ENCODE data around the gene LLPH.
A peak's percentile ranks its signal among the peaks of the same experiment; 100 is the strongest.

LLPH gene

GRCh38 chr12:66127650-66128049, 2.9 kb downstream of the LLPH start:
- ATAC-seq (ENCODE audit: low read depth): no peak
- no peak for TF ChIP-seq CTCF (IDR thresholded peaks at IDR 0.05; ENCODE audit: poor library complexity, severe bottlenecking)
- peaks cover 65% of the 10 kb centered on the region for H3K36me3 ChIP-seq (ENCODE audit: low read depth)

GRCh38 chr12:66120477-66120876, 10.1 kb downstream of the LLPH start:
- Histone ChIP-seq H3K27ac (ENCODE audit: poor library complexity, severe bottlenecking) (no peak overlapping the region), H3K4me3 (ENCODE audit: severe bottlenecking) (no peak overlapping the region), H3K36me3 (ENCODE audit: low read depth) (peaks cover 35% of the 10 kb centered on the region), H3K4me1 (ENCODE audit: insufficient read depth, poor library complexity, severe bottlenecking) (no peaks in the 10 kb centered on the region), H3K9me3 (ENCODE audit: severe bottlenecking) (no peaks in the 10 kb centered on the region), H3K27me3 (ENCODE audit: insufficient read depth, poor library complexity, severe bottlenecking) (no peaks in the 10 kb centered on the region)
- TF ChIP-seq CTCF (IDR thresholded peaks at IDR 0.05; ENCODE audit: poor library complexity, severe bottlenecking): peak; percentile 35
- no peak for ATAC-seq (ENCODE audit: low read depth)
- no peak for DNase-seq (ENCODE audit: low spot score)

More at GRCh38 chr12:66127650-66128049, 2.9 kb downstream of the LLPH start:
- peaks cover 18% of the 10 kb centered on the region for H3K4me1 ChIP-seq (ENCODE audit: insufficient read depth, poor library complexity, severe bottlenecking)
- H3K4me3 ChIP-seq (ENCODE audit: severe bottlenecking): no peak overlapping the region
- no peak for DNase-seq (ENCODE audit: low spot score)
- no peak overlapping the region for H3K27ac ChIP-seq (ENCODE audit: poor library complexity, severe bottlenecking)
- H3K27me3 ChIP-seq (ENCODE audit: insufficient read depth, poor library complexity, severe bottlenecking): no peaks in the 10 kb centered on the region
- H3K9me3 ChIP-seq (ENCODE audit: severe bottlenecking): no peaks in the 10 kb centered on the region

- H3K27me3 ChIP-seq (ENCODE audit: insufficient read depth, poor library complexity, severe bottlenecking): no peaks in the 10 kb centered on the region
- H3K27ac ChIP-seq (ENCODE audit: poor library complexity, severe bottlenecking): no peak overlapping the region
- DNase-seq (ENCODE audit: low spot score): no peak
- no peak for TF ChIP-seq CTCF (IDR thresholded peaks at IDR 0.05; ENCODE audit: poor library complexity, severe bottlenecking)
- no peaks in the 10 kb centered on the region for H3K9me3 ChIP-seq (ENCODE audit: severe bottlenecking)
- no peak overlapping the region for H3K4me3 ChIP-seq (ENCODE audit: severe bottlenecking)
- no peaks in the 10 kb centered on the region for H3K4me1 ChIP-seq (ENCODE audit: insufficient read depth, poor library complexity, severe bottlenecking)
- no peak for ATAC-seq (ENCODE audit: low read depth)
- peaks cover 29% of the 10 kb centered on the region for H3K36me3 ChIP-seq (ENCODE audit: low read depth)
Observed at GRCh38 chr12:66119870-66120241, 10.7 kb downstream of the LLPH start.

- ATAC-seq (ENCODE audit: low read depth) (no peak), DNase-seq (ENCODE audit: low spot score) (no peak)
- Histone ChIP-seq H3K4me1 (ENCODE audit: insufficient read depth, poor library complexity, severe bottlenecking) (no peaks in the 10 kb centered on the region), H3K27ac (ENCODE audit: poor library complexity, severe bottlenecking) (no peak overlapping the region), H3K4me3 (ENCODE audit: severe bottlenecking) (no peak overlapping the region), H3K27me3 (ENCODE audit: insufficient read depth, poor library complexity, severe bottlenecking) (no peaks in the 10 kb centered on the region), H3K9me3 (ENCODE audit: severe bottlenecking) (no peaks in the 10 kb centered on the region), H3K36me3 (ENCODE audit: low read depth) (peaks cover 24% of the 10 kb centered on the region)
- TF ChIP-seq CTCF (IDR thresholded peaks at IDR 0.05; ENCODE audit: poor library complexity, severe bottlenecking): no peak
Observed at GRCh38 chr12:66119229-66119869, 11.2 kb downstream of the LLPH start.

GRCh38 chr12:66118240-66118891, 12.2 kb downstream of the LLPH start:
- H3K27ac ChIP-seq (ENCODE audit: poor library complexity, severe bottlenecking): no peak overlapping the region
- no peaks in the 10 kb centered on the region for H3K27me3 ChIP-seq (ENCODE audit: insufficient read depth, poor library complexity, severe bottlenecking)
- no peaks in the 10 kb centered on the region for H3K4me1 ChIP-seq (ENCODE audit: insufficient read depth, poor library complexity, severe bottlenecking)

More at GRCh38 chr12:66118240-66118891, 12.2 kb downstream of the LLPH start:
- H3K36me3 ChIP-seq (ENCODE audit: low read depth): peaks cover 14% of the 10 kb centered on the region
- ATAC-seq (ENCODE audit: low read depth) (peak; percentile 71; the same call in 2 of the 3 replicates), DNase-seq (ENCODE audit: low spot score) (no peak)
- H3K9me3 ChIP-seq (ENCODE audit: severe bottlenecking): no peaks in the 10 kb centered on the region
- no peak for TF ChIP-seq CTCF (IDR thresholded peaks at IDR 0.05; ENCODE audit: poor library complexity, severe bottlenecking)
- H3K4me3 ChIP-seq (ENCODE audit: severe bottlenecking): no peak overlapping the region

Measured in RWPE2 (cell line).